Lower leg skin (tissue), 3 donors: ENCODE measurements around the gene CCDC187.

Source experiments
- POLR2A ChIP-seq, 2 donors: fragments of 450-650 bp; IDR thresholded peaks; one replicate each; pipeline ENCODE4 v1.6.1; 2016 to 2017; ENCODE audit warnings: antibody characterized with exemption in 2 of 2, mild to moderate bottlenecking in 1 of 2, moderate library complexity in 1 of 2
- TF ChIP-seq, protein P1 (sequence below), 3 donors: fragments of 450-650 bp; IDR thresholded peaks; one replicate each; pipeline ENCODE4 v1.5.1; 2016; ENCODE audit warnings: antibody characterized with exemption in 3 of 3, mild to moderate bottlenecking in 3 of 3, moderate library complexity in 2 of 3

DNA sequence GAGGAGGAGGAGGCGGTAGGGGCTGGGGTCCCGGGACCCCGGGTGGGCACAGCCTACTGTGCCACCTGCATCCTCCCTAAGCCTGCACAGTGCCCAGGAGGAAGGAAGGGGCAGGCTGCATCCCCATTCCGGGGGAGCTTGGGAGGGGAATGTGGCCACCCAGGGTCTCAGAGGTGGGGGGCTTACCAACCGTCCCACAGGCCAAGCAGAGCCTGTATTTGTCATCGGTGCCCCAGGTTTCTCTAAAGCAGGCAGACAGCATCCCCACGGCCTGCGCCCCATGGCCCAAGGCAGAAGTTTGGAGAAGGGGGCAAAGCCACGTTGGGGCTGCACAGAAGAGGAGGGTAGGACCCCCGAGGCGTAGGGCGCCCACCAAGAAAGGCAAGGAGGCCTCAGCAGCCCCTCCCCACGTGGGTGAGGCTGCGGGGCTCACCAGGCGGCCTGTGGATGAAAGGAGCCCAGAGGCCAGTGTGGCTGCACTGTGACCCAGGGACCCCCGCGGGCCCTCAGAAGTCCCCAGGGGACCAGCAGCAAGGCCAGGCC is 22.9 kb upstream of the CCDC187 start:
- TF ChIP-seq, protein P1, sequence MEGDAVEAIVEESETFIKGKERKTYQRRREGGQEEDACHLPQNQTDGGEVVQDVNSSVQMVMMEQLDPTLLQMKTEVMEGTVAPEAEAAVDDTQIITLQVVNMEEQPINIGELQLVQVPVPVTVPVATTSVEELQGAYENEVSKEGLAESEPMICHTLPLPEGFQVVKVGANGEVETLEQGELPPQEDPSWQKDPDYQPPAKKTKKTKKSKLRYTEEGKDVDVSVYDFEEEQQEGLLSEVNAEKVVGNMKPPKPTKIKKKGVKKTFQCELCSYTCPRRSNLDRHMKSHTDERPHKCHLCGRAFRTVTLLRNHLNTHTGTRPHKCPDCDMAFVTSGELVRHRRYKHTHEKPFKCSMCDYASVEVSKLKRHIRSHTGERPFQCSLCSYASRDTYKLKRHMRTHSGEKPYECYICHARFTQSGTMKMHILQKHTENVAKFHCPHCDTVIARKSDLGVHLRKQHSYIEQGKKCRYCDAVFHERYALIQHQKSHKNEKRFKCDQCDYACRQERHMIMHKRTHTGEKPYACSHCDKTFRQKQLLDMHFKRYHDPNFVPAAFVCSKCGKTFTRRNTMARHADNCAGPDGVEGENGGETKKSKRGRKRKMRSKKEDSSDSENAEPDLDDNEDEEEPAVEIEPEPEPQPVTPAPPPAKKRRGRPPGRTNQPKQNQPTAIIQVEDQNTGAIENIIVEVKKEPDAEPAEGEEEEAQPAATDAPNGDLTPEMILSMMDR (IDR thresholded peaks at IDR 0.05), result no peak
- no peak for TF ChIP-seq POLR2A (IDR thresholded peaks at IDR 0.05)
